Right hindlimb (tissue), 1 donor: ENCODE measurements around the gene CHMP1A.
A peak's percentile ranks its signal among the peaks of the same experiment; 100 is the strongest.
"Not testable (repeated sequence)": the region's sequence is repeated elsewhere in the genome, so short reads cannot be mapped to it uniquely, and the experiment has no call there.

Experiments
- DNase-seq: peaks from one replicate; pipeline ENCODE4 v3.0.0-alpha.2; 2018

Gene CHMP1A

GRCh38 chr16:89657442-89658220, at the start of gene CHMP1A, which contains the start of gene SPATA33:
TSS of gene CHMP1A (minus strand) at chr16:89657708. CDS start at chr16:89657588, 120 bp downstream.
TSS of gene SPATA33 (plus strand) at chr16:89657836. CDS start at chr16:89657912, 76 bp downstream.
- DNase-seq = peak; percentile 92

GRCh38 chr16:89706518-89707260, 49.2 kb upstream of the CHMP1A start:
- no peak for DNase-seq

GRCh38 chr16:89705006-89705405, 47.5 kb upstream of the CHMP1A start:
- no peak for DNase-seq

GRCh38 chr16:89704281-89704680, 46.8 kb upstream of the CHMP1A start:
- peak; percentile 1 for DNase-seq

- DNase-seq = peak; percentile 84
Observed at GRCh38 chr16:89701425-89702406, 44.2 kb upstream of the CHMP1A start, which contains the start of gene SPATA2L. TSS of gene SPATA2L (minus strand) at chr16:89701705. CDS start at chr16:89701232, 473 bp downstream.

GRCh38 chr16:89700649-89701424, 43.3 kb upstream of the CHMP1A start:
- DNase-seq = no peak

- peak; percentile 93 for DNase-seq
Observed at GRCh38 chr16:89700100-89700648, 42.7 kb upstream of the CHMP1A start.

- DNase-seq = not testable (repeated sequence)
Observed at GRCh38 chr16:89699629-89700099, 42.2 kb upstream of the CHMP1A start.

- DNase-seq = peak; percentile 3
Observed at GRCh38 chr16:89698717-89699116, 41.2 kb upstream of the CHMP1A start.

GRCh38 chr16:89697616-89698331, 40.3 kb upstream of the CHMP1A start:
- peak; percentile 46 for DNase-seq

- peak; percentile 70 for DNase-seq
Observed at GRCh38 chr16:89697161-89697615, 39.7 kb upstream of the CHMP1A start.

- DNase-seq = peak; percentile 25
Observed at GRCh38 chr16:89696670-89697128, 39.2 kb upstream of the CHMP1A start.

- peak; percentile 35 for DNase-seq
Observed at GRCh38 chr16:89695875-89696669, 38.6 kb upstream of the CHMP1A start.

GRCh38 chr16:89695086-89695874, 37.8 kb upstream of the CHMP1A start:
- DNase-seq = peak; percentile 17

GRCh38 chr16:89694784-89695085, 37.2 kb upstream of the CHMP1A start:
- DNase-seq = not testable (repeated sequence)

GRCh38 chr16:89693931-89694783, 36.6 kb upstream of the CHMP1A start:
- DNase-seq = peak; percentile 20

GRCh38 chr16:89693289-89693731, 35.8 kb upstream of the CHMP1A start:
- DNase-seq = peak; percentile 15
